OCI-LY1 (cell line): ENCODE results near the gene GRB10.

Experiments used
- CTCF ChIP-seq: fragments of 200-600 bp; sonication (generic), shearing (Covaris generic); IDR thresholded peaks from 2 replicates; pipeline ENCODE4 v1.5.1; 2017; ENCODE audit warnings: mild to moderate bottlenecking, antibody characterized with exemption, low read length, moderate library complexity, mixed read lengths
- EZH2 ChIP-seq: fragments of 200-600 bp; sonication (generic), shearing (Covaris generic); IDR thresholded peaks from 2 replicates; pipeline ENCODE4 v1.8.0; 2017; ENCODE audit warnings: borderline replicate concordance, mixed run types, mild to moderate bottlenecking, antibody characterized with exemption, low read length, moderate library complexity, mixed read lengths

- TF ChIP-seq EZH2 (no peak), CTCF (no peak)
Observed at GRCh38 chr7:50752422-50752821, 30.3 kb downstream of the GRB10 start.
